ENCODE measurements around the gene RPL27A. TPM values are rescaled to one million over a fixed set of nuclear protein-coding genes. Genes with fewer than 3 reads are reported as not detected.
"Not testable (repeated sequence)": the region's sequence is repeated elsewhere in the genome, so short reads cannot be mapped to it uniquely, and the experiment has no call there.

Gene RPL27A
- total RNA-seq, 1 donor from 2014 or later, result 679 TPM

DNA sequence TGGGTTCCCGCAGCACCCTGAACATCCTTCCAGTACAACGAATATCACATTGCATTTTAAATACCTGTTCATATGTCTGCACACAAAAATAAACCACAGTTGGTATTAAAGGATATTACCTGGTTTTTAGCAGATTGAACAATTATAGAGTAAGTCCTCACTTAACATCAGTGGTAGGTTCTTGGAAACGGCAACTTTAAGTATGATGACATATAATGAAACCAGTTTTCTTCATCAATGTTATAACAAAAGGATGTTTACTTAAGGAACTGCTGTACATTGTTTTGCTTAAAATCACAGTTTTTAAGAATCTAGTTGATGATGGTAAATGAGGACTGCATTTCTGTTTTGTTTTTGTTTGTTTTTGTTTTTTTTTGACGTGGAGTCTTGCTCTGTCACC lies 28.1 kb upstream of the RPL27A start:
- Mint-ChIP-seq H3K4me3 (peak overlapping the region; percentile 25), H3K27me3 (ENCODE audit: insufficient read depth) (no peaks in the 10 kb centered on the region), H3K4me1 (ENCODE audit: low read depth) (peaks cover 10% of the 10 kb centered on the region), H3K27ac (peak overlapping the region; percentile 35), H3K36me3 (ENCODE audit: low read depth) (peaks cover 15% of the 10 kb centered on the region), H3K9me3 (no peaks in the 10 kb centered on the region)
- intact Hi-C loops (cut with micrococcal nuclease), result no loop called here
- no peak for DNase-seq (ENCODE audit: low spot score)

- DNase-seq (ENCODE audit: low spot score), result no peak
- Mint-ChIP-seq H3K36me3 (ENCODE audit: low read depth) (peaks cover 8% of the 10 kb centered on the region), H3K4me3 (no peak overlapping the region), H3K27ac (no peak overlapping the region), H3K27me3 (ENCODE audit: insufficient read depth) (no peaks in the 10 kb centered on the region), H3K4me1 (ENCODE audit: low read depth) (peaks cover 10% of the 10 kb centered on the region), H3K9me3 (no peaks in the 10 kb centered on the region)
- intact Hi-C loops (cut with micrococcal nuclease), result no loop called here
Measured at GRCh38 chr11:8656291-8656690, 26.3 kb upstream of the RPL27A start.

- Mint-ChIP-seq H3K4me1 (ENCODE audit: low read depth) (peaks cover 10% of the 10 kb centered on the region), H3K4me3 (no peak overlapping the region), H3K27ac (no peak overlapping the region), H3K9me3 (no peaks in the 10 kb centered on the region), H3K36me3 (ENCODE audit: low read depth) (peaks cover 4% of the 10 kb centered on the region), H3K27me3 (ENCODE audit: insufficient read depth) (no peaks in the 10 kb centered on the region)
- intact Hi-C loops (cut with micrococcal nuclease), result no loop called here
- no peak for DNase-seq (ENCODE audit: low spot score)
Measured at GRCh38 chr11:8658321-8659057, 24.1 kb upstream of the RPL27A start.

DNA sequence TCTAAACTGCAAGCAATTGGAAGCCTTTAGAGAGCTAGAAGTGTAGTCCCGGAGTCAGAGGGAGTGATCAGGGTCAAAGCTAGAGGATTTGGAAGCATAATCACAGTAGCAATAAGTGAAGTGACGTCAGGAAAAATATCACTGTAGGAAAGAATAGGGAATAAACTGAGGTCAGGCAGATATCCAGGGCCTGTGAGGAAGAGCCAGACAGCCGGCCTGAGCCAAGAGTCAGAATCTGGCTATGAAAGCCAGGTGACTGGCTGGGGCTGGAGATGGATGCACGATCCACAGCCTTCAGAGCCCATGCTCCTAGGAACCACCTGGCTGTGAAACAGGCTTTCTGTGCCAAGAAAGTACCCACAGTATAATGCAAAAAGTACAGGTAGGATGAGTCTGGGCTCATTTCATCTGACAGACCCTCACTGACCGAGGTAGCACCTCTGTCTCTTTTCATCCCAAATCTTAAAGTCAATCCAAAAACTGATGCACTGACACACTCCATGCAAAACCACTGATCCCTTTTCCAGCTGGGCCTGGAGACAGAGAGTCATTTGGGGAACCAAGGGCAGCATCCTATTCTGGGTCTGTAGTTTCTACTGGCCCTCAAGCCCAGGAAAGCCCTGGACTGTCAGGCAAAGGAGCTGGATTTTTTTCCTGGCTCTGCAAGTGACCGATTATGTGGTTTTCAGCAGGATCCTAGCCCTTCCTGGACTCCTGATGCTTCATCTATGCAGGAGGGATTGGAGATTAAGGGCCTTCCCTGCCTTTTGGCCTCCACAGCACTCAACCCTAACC lies 21.4 kb upstream of the RPL27A start:
- Mint-ChIP-seq H3K36me3 (ENCODE audit: low read depth) (no peaks in the 10 kb centered on the region), H3K9me3 (no peaks in the 10 kb centered on the region), H3K4me1 (ENCODE audit: low read depth) (no peaks in the 10 kb centered on the region), H3K4me3 (no peak overlapping the region), H3K27me3 (ENCODE audit: insufficient read depth) (no peaks in the 10 kb centered on the region), H3K27ac (no peak overlapping the region)
- intact Hi-C loops (cut with micrococcal nuclease), result no loop called here
- DNase-seq (ENCODE audit: low spot score), result no peak

DNA sequence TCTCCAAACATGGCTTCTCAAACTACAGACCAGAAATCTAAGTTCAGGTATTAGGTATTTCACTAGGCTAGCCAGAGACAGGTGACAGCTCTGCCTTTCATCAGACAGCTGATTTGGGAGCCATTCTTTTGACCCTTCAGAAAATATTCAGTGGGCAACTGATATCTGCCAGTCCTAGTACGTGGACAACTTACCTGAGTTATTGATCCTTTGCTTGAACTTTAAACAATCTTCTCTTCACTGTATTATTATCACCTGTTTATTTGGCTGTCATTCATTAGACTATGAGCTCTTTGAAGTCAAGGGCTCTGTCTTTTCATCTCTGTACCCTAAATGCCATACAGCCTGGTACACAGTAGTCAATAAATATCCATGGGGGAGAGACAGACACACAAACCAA lies 17.4 kb upstream of the RPL27A start:
- Mint-ChIP-seq H3K27ac (no peak overlapping the region), H3K36me3 (ENCODE audit: low read depth) (no peaks in the 10 kb centered on the region), H3K9me3 (no peaks in the 10 kb centered on the region), H3K4me3 (no peak overlapping the region), H3K27me3 (ENCODE audit: insufficient read depth) (no peaks in the 10 kb centered on the region), H3K4me1 (ENCODE audit: low read depth) (no peaks in the 10 kb centered on the region)
- intact Hi-C loops (cut with micrococcal nuclease), result no loop called here
- DNase-seq (ENCODE audit: low spot score), result no peak

GRCh38 chr11:8670081-8670480 lies 12.5 kb upstream of the RPL27A start:
- H3K9me3 Mint-ChIP-seq; H3K27ac Mint-ChIP-seq; H3K4me3 Mint-ChIP-seq; DNase-seq (ENCODE audit: low spot score); intact Hi-C loops (cut with micrococcal nuclease); H3K27me3 Mint-ChIP-seq (ENCODE audit: insufficient read depth): not testable (repeated sequence)
- Mint-ChIP-seq H3K36me3 (ENCODE audit: low read depth) (peaks cover 11% of the 10 kb centered on the region), H3K4me1 (ENCODE audit: low read depth) (peaks cover 16% of the 10 kb centered on the region)

- H3K27ac Mint-ChIP-seq, result peak overlapping the region; percentile 40
- no peak for DNase-seq (ENCODE audit: low spot score)
- H3K4me1 Mint-ChIP-seq (ENCODE audit: low read depth), result peaks cover 16% of the 10 kb centered on the region
- intact Hi-C loops (cut with micrococcal nuclease), result no loop called here
- no peaks in the 10 kb centered on the region for H3K9me3 Mint-ChIP-seq
- H3K36me3 Mint-ChIP-seq (ENCODE audit: low read depth), result peaks cover 11% of the 10 kb centered on the region
- no peak overlapping the region for H3K4me3 Mint-ChIP-seq
- H3K27me3 Mint-ChIP-seq (ENCODE audit: insufficient read depth), result no peaks in the 10 kb centered on the region
Measured at GRCh38 chr11:8671193-8671612, 11.4 kb upstream of the RPL27A start.

- H3K27ac Mint-ChIP-seq, result peak overlapping the region; percentile 40
- DNase-seq (ENCODE audit: low spot score), result no peak
- H3K4me3 Mint-ChIP-seq, result no peak overlapping the region
- H3K9me3 Mint-ChIP-seq, result no peaks in the 10 kb centered on the region
- peaks cover 16% of the 10 kb centered on the region for H3K4me1 Mint-ChIP-seq (ENCODE audit: low read depth)
- H3K27me3 Mint-ChIP-seq (ENCODE audit: insufficient read depth), result no peaks in the 10 kb centered on the region
- intact Hi-C loops (cut with micrococcal nuclease), result no loop called here
- H3K36me3 Mint-ChIP-seq (ENCODE audit: low read depth), result peaks cover 13% of the 10 kb centered on the region
Measured at GRCh38 chr11:8671651-8672062, 10.9 kb upstream of the RPL27A start.

DNA sequence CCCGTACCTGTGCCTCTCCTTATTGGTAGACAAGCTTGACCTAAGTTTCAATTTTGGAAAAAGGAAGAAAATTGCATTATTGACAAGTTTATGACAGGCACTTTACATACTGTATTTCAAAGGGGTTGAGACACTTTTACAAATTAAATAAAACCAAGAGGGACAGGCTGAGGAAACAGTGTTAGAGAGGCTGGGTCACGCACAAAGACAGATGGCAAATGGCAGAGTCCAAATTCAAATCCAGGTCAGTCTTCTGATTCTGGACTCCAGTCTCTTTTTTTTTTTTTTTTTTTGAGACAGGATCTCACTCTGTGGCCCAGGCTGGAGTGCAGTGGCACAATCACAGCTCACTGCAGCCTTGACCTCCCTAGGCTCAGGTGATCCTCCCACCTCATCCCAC lies 10.2 kb upstream of the RPL27A start:
- Mint-ChIP-seq H3K9me3 (no peaks in the 10 kb centered on the region), H3K4me3 (no peak overlapping the region), H3K36me3 (ENCODE audit: low read depth) (peaks cover 13% of the 10 kb centered on the region), H3K4me1 (ENCODE audit: low read depth) (peaks cover 16% of the 10 kb centered on the region), H3K27ac (no peak overlapping the region), H3K27me3 (ENCODE audit: insufficient read depth) (no peaks in the 10 kb centered on the region)
- intact Hi-C loops (cut with micrococcal nuclease), result no loop called here
- DNase-seq (ENCODE audit: low spot score), result no peak

- DNase-seq (ENCODE audit: low spot score), result no peak
- intact Hi-C loops (cut with micrococcal nuclease), result no loop called here
- Mint-ChIP-seq H3K27me3 (ENCODE audit: insufficient read depth) (no peaks in the 10 kb centered on the region), H3K9me3 (no peaks in the 10 kb centered on the region), H3K36me3 (ENCODE audit: low read depth) (peaks cover 20% of the 10 kb centered on the region), H3K4me3 (no peak overlapping the region), H3K4me1 (ENCODE audit: low read depth) (peaks cover 19% of the 10 kb centered on the region), H3K27ac (no peak overlapping the region)
Measured at GRCh38 chr11:8674859-8675258, 7.7 kb upstream of the RPL27A start.

DNA sequence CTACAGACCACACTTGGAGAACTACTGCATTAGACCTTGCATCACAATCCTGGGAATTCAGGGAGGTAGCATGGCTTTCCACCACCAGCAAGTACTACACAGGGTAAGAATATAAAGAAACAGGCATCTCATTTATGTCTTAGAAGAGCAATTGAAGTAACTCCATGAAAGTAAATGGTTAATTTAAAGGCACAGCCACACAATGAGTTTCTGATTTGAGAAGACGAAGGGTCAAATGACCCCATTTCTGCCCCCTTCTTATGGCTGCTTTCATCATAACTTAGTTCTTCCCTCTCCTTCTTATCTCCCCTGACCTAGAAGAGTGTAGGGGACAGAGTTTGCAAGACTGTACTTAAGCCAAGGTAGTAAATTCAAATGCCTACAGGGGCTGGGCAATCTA lies 6.1 kb upstream of the RPL27A start:
- no peak for DNase-seq (ENCODE audit: low spot score)
- Mint-ChIP-seq H3K36me3 (ENCODE audit: low read depth) (peaks cover 29% of the 10 kb centered on the region), H3K27ac (no peak overlapping the region), H3K4me3 (no peak overlapping the region), H3K9me3 (no peaks in the 10 kb centered on the region), H3K4me1 (ENCODE audit: low read depth) (peaks cover 26% of the 10 kb centered on the region), H3K27me3 (ENCODE audit: insufficient read depth) (no peaks in the 10 kb centered on the region)
- intact Hi-C loops (cut with micrococcal nuclease), result no loop called here

DNA sequence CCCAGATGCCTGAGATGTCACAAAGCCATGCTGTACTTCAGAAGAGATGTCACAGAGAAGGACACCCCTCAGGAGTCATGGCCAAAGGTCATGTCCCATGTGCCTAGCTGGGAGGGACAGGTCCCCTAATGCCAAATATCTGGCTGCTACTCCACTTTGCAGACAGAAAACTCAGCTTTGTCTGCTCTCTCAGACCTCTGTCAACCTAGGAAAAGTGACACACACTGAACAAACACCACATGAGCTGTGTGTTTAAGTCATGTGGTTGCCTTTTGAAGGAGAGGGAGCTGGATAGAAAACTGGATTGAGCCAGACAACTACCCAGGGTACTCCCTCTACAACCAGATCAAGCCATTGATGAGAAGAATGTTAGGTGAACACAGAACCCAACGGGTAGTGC lies 3.6 kb upstream of the RPL27A start:
- Mint-ChIP-seq H3K36me3 (ENCODE audit: low read depth) (peaks cover 37% of the 10 kb centered on the region), H3K27me3 (ENCODE audit: insufficient read depth) (no peaks in the 10 kb centered on the region), H3K27ac (no peak overlapping the region), H3K4me3 (no peak overlapping the region), H3K4me1 (ENCODE audit: low read depth) (peaks cover 23% of the 10 kb centered on the region), H3K9me3 (no peaks in the 10 kb centered on the region)
- no peak for DNase-seq (ENCODE audit: low spot score)
- intact Hi-C loops (cut with micrococcal nuclease), result no loop called here

- peaks cover 42% of the 10 kb centered on the region for H3K4me1 Mint-ChIP-seq (ENCODE audit: low read depth)
Measured at GRCh38 chr11:8681837-8682302, 722 bp upstream of the RPL27A start.

More at GRCh38 chr11:8681837-8682302, 722 bp upstream of the RPL27A start:
- no peak for DNase-seq (ENCODE audit: low spot score)
- Mint-ChIP-seq H3K27ac (peak overlapping the region; percentile 95), H3K27me3 (ENCODE audit: insufficient read depth) (no peaks in the 10 kb centered on the region), H3K9me3 (no peaks in the 10 kb centered on the region), H3K4me3 (peak overlapping the region; percentile 97), H3K36me3 (ENCODE audit: low read depth) (peaks cover 57% of the 10 kb centered on the region)
- intact Hi-C loops (cut with micrococcal nuclease), result loop anchor here (1.0 to 10.0 kb wide), 12 partner anchors 8 to 2000 kb away; partner anchors contain the start of genes ADM, AMPD3, IPO7 and MRPL17

Data from activated T-helper 1 cell treated with anti-CD3 and anti-CD28 coated beads, Interleukin-12 subunit alpha, Interleukin-12 subunit beta, Interleukin-2, Interleukin-4 antibody, amounts not matched to agents 30 ng/mL and 10 ng/mL and 1 ng/mL, durations not matched to agents 14 hours and 24 hours and 36 hours (primary cell).